ENCODE data around the gene UGT3A1.

DNA sequence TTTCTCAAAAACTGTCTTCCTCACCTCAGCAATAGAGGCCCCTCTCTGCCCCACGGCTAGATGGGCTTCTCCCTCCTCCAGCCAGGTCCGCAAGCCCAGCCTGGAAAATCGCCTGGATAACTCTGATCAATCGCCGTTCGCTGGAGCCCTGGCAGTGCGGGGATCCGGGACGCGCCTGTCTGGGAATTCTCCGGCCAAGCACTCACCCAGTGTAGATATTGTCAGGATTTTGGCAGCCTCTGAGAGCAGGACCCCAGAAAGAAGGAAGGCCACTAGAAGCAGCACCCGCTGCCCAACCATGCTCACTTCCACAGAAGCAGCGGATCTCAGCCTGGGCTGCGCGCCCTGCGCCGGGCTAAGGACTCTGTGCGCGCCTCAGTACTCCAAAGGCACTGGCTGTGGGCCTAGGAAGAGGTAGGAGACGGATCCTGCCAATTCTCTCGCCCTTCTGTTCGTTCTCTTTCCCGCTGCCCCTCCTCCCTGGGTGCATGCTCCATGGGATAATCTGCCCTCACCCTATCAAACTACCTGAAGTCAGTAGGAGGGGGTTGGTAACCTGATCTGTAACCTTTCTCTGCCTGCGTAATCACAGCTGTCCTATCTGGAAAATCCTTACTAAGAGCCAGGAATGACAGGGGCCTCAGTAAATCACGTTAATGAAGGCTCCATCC is at the start of gene UGT3A1:
- TF ChIP-seq EZH2 (IDR thresholded peaks at IDR 0.05; ENCODE audit: borderline replicate concordance, low read length) = no peak
- TF ChIP-seq, protein P1, sequence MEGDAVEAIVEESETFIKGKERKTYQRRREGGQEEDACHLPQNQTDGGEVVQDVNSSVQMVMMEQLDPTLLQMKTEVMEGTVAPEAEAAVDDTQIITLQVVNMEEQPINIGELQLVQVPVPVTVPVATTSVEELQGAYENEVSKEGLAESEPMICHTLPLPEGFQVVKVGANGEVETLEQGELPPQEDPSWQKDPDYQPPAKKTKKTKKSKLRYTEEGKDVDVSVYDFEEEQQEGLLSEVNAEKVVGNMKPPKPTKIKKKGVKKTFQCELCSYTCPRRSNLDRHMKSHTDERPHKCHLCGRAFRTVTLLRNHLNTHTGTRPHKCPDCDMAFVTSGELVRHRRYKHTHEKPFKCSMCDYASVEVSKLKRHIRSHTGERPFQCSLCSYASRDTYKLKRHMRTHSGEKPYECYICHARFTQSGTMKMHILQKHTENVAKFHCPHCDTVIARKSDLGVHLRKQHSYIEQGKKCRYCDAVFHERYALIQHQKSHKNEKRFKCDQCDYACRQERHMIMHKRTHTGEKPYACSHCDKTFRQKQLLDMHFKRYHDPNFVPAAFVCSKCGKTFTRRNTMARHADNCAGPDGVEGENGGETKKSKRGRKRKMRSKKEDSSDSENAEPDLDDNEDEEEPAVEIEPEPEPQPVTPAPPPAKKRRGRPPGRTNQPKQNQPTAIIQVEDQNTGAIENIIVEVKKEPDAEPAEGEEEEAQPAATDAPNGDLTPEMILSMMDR (IDR thresholded peaks at IDR 0.05; ENCODE audit: low read length) = no peak
